Measurements from ENCODE around the gene NET1.

Gene NET1

GRCh38 chr10:5499493-5500140 is 87.3 kb downstream of the NET1 start, which contains the start of gene CALML5:
Gene CALML5 (minus strand): TSS chr10:5499570. CDS start chr10:5499438, 132 bp downstream.
- no peak for DNase-seq (ENCODE audit: low read depth in 2 of 2)

GRCh38 chr10:5500162-5500670 is 87.9 kb downstream of the NET1 start:
- no peak for DNase-seq (ENCODE audit: low read depth in 2 of 2)

GRCh38 chr10:5500910-5501309 is 88.6 kb downstream of the NET1 start:
- no peak for DNase-seq (ENCODE audit: low read depth in 2 of 2)

- DNase-seq (ENCODE audit: low read depth in 2 of 2), result no peak
Measured at GRCh38 chr10:5502061-5502521, 89.7 kb downstream of the NET1 start.

- DNase-seq (ENCODE audit: low read depth in 2 of 2), result no peak
Measured at GRCh38 chr10:5502571-5503476, 90.5 kb downstream of the NET1 start.

- no peak for DNase-seq (ENCODE audit: low read depth in 2 of 2)
Measured at GRCh38 chr10:5503477-5503835, 91.1 kb downstream of the NET1 start.

- DNase-seq (ENCODE audit: low read depth in 2 of 2), result no peak
Measured at GRCh38 chr10:5504146-5505072, 92.1 kb downstream of the NET1 start.

- DNase-seq (ENCODE audit: low read depth in 2 of 2), result no peak
Measured at GRCh38 chr10:5506246-5506645, 93.9 kb downstream of the NET1 start.

- DNase-seq (ENCODE audit: low read depth in 2 of 2), result no peak
Measured at GRCh38 chr10:5506751-5507648, 94.6 kb downstream of the NET1 start.

- no peak for DNase-seq (ENCODE audit: low read depth in 2 of 2)
Measured at GRCh38 chr10:5507649-5508131, 95.3 kb downstream of the NET1 start.

- no peak for DNase-seq (ENCODE audit: low read depth in 2 of 2)
Measured at GRCh38 chr10:5508161-5508604, 95.8 kb downstream of the NET1 start.

Data from stimulated activated CD4-positive, alpha-beta T cell treated with anti-CD3 and anti-CD28 coated beads, Interleukin-1b, Interleukin-23, amount 100 ng/mL, for 1 hour (primary cell).